AML-193 (cell line): ENCODE results near the gene FRMD4A.
"Not testable (repeated sequence)": the region's sequence is repeated elsewhere in the genome, so short reads cannot be mapped to it uniquely, and the experiment has no call there.

ENCODE experiments used
- DNase-seq, 2 experiments: peaks; one replicate each; lab custom pipeline; 2025; lab: John Stamatoyannopoulos, UW

The FRMD4A gene

DNA sequence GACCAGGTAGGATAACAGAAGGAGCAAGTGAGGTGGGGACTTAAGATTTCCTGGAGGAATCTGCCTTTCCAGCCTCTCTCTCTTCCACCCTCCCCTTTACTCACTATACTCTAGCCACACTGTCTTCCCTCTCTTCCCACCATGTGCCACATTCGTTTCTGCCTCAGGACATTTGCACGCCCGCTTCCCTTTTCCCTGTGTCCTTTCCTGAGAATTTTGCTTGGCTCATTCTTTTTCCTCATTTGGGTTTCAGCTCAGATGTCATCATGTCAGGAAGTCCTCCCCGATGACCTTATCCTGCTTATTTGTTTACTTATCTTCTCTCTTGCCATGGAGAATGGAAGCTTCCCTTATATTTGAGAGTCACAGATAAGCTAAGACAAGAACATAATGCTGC lies 380.2 kb downstream of the FRMD4A start:
- DNase-seq = no peak

- DNase-seq = no peak
These were observed 380.7 kb downstream of the FRMD4A start for GRCh38 chr10:13949844-13950542.

DNA sequence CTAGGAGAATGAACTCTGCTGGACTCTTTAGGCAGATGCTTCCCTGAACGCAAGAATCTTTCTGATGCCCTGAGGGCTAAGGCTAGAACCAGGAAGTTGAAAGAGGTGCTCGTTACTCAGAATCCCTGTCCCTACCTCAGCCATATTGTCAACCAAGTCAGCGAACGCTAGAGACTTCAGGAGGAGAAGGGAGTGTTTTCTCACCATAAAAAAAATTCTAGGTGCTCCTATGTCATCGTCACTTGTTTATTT lies 384.6 kb downstream of the FRMD4A start:
- no peak for DNase-seq

DNA sequence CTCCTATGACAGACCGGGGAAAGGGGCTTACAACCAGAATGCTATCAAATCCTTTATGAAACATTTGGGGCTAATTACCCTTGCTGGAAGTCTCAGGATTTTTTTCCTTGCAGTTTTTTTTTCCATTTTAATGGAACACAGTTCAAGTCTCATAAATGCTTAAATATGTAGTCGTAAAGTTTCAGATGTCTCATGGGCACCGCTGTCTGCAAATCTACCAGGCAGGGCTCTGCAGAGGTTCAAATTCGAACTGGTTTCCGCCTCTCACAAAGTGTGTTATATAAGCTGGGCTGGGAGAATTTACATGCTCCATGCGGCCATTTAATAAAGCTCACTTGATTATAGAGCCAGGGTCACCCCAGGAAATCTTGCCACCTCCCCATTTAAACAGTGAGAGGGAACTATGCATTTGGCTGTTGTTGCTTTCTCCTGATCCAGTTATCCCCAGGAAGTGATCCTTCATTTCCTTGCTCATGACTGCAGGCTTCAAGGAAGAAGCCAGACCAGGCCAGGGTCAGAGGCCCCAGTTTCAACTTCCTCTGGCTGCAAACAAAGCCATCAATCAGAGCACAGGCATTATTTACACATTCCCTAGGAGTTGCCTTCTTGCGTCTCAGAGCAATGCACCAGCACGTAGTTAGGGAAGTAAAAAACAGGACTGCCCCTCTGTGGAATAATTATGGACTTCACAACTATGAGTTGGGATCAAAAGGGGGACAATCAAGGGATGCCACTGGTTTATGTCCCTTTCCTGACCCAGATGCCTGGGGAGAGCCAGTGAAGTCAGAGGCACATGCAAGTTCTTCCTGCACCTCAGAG lies 385.1 kb downstream of the FRMD4A start:
- no peak for DNase-seq

GRCh38 chr10:13944823-13945222 lies 385.9 kb downstream of the FRMD4A start:
- DNase-seq = no peak

DNA sequence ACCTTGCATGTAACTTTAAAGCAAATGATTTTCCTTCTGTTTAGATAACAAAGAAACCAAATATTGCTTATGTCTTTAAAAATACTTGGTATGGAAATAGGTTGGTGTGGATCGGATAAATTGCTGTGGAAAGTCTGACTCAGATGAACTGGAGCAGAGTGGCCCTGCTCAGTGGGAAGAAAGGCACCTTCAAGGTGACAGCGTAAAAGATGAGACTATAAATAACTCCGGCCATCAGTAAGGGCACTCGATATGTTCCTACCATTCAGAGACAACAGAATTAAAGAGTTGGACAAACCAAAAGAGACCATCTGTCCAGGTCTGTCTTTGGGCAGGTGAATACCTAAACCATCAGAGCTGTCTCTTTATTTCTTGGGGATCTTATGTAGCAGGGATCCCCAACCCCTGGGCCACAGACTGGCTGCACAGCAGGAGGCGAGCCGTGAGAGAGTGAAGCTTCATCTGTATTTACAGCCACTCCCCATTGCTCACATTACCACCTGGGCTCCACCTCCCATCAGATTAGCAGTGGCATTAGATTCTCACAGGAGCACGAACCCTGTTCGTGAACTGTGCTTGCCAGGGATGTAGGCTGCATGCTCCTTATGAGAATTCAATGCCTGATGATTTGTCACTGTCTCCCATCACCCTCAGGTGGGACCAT lies 386.9 kb downstream of the FRMD4A start:
- no peak for DNase-seq

- DNase-seq = no peak
These were observed 388.7 kb downstream of the FRMD4A start for GRCh38 chr10:13942035-13942434.

- no peak for DNase-seq
These were observed 391.3 kb downstream of the FRMD4A start for GRCh38 chr10:13939391-13939790.

DNA sequence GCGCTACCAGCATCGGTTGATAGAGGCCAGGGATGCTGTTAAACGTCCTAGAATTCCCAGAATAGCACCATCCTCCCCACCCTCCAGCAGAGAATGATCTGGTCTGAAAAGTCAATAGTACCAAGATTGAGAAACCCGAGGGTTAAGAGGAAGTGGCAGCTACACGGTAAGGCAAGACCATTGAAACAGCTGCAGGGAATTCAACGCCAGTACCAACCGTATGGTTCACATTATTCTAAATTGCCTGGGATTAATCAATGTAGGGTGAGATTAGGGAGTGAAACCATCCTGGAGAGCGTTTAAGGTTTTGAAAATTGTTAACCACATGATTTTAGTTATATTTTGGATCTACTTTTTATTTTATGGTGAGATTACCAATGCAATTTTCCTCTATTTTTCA lies 391.8 kb downstream of the FRMD4A start:
- no peak for DNase-seq

GRCh38 chr10:13936826-13937225 lies 393.9 kb downstream of the FRMD4A start:
- no peak for DNase-seq

GRCh38 chr10:13930120-13930519 lies 400.6 kb downstream of the FRMD4A start:
- no peak for DNase-seq

DNA sequence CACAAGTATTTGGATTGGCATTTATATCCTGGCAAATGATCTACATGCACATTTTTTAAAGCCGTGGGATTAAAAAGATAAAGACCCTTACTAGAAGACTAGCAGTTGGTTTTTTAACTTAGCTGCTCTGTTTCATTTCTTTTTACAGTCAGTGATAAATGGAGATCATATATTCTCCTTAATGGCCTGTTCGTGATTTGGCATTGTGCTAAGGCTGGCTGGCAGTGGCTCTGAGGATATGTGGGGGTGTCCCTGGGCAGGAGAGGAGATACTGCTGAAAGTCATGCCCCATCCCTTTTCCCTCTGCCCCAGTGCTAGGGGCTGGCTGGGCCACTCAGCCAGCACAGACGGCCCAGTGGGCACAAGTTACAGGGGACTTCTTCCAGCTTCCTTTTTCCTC lies 402.3 kb downstream of the FRMD4A start:
- no peak for DNase-seq

GRCh38 chr10:13925971-13926780 lies 404.5 kb downstream of the FRMD4A start:
- no peak for DNase-seq

GRCh38 chr10:13924040-13924725 lies 406.5 kb downstream of the FRMD4A start:
- DNase-seq = no peak

GRCh38 chr10:13922586-13922985 lies 408.1 kb downstream of the FRMD4A start:
- DNase-seq = no peak

DNA sequence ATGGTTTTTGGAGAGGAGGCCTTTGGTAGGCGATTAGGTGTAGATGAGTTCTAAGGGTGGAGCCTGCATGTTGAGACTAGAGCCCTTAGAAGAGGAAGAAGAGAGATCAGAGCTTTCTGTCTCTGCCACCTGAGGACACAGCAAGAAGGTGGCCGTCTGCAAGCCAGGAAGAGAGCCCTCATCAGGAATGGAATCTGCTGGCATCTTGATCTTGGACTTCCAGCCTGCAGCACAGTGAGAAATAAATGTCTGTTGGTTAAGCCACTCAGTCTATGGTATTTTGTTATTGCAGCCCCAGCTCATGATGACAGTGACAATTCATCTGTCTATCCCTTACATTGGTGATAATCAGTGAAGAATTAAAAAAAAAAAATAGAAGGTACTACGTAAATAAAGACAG lies 408.8 kb downstream of the FRMD4A start:
- DNase-seq = no peak

GRCh38 chr10:13921131-13921530 lies 409.6 kb downstream of the FRMD4A start:
- not testable (repeated sequence) for DNase-seq

- DNase-seq = no peak
These were observed 410.3 kb downstream of the FRMD4A start for GRCh38 chr10:13920465-13920864.

DNA sequence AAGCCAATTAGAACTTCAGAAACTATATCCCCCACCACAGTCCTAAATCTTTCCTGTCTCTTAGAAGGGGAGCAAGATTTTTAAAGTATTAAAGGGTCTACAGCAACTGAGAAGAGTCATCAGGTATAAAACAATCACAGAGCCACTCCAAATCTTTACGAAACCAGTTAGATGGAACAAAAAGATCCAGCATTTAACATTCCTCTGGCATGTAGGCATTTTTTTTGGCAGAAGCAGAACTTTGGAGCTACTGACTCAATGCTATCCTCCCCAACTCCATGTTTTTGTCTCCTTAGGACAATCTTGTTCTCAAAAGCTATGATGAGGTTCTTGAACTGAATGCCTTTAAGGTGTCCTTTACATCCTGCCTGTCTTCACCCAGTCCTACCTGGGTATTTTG lies 410.7 kb downstream of the FRMD4A start:
- DNase-seq = no peak

DNA sequence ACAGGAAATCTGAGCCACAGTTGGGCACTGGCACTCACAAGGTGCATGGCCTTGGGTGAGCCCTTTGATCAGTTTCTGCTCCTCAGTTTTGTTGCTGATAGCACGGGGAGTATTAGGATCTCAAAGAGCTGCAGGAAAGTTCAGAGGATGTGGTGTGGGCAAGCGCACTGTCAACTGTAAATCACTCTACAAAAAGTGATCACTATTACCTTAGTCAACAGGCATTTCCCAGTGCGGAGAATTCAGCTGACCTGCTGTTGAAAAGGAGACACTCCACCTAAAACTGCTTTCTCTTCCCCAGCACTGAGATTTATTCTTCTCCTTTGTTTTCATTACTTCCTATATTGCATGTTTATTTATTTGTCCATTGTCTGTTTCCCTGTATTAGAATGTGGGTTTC lies 412.9 kb downstream of the FRMD4A start:
- no peak for DNase-seq

GRCh38 chr10:13916384-13916947 lies 414.3 kb downstream of the FRMD4A start:
- no peak for DNase-seq

- no peak for DNase-seq
These were observed 415.0 kb downstream of the FRMD4A start for GRCh38 chr10:13915710-13916109.
